ENCODE measurements around the gene GPR101. TPM values are rescaled to one million over a fixed set of nuclear protein-coding genes. Genes with fewer than 3 reads are reported as not detected.

GPR101 gene
- total and polyA plus RNA-seq, 10 of the 15 experiments (the other 5 are each of a cell fraction or from before 2014, with no cell fraction given) = not detected

DNA sequence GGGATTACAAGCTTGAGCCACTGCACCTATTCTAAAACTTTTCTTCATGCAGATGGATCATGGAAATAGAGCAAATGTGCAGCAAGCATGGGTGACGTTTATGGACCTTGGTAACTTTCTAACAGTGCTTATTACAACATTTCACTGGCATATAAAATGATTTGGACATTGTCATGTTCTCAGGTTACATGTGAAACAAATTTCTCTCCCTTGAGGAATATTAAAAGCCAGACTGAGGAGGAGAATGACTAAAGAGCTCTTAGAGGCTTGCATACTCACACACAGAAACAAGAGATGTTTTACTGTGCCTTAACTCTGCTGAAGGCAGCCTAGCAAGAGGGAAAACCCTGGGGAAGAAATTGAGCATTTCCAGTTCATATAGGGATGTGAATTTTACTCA lies 38.6 kb upstream of the GPR101 start (continued):
- TF ChIP-seq, protein P1, sequence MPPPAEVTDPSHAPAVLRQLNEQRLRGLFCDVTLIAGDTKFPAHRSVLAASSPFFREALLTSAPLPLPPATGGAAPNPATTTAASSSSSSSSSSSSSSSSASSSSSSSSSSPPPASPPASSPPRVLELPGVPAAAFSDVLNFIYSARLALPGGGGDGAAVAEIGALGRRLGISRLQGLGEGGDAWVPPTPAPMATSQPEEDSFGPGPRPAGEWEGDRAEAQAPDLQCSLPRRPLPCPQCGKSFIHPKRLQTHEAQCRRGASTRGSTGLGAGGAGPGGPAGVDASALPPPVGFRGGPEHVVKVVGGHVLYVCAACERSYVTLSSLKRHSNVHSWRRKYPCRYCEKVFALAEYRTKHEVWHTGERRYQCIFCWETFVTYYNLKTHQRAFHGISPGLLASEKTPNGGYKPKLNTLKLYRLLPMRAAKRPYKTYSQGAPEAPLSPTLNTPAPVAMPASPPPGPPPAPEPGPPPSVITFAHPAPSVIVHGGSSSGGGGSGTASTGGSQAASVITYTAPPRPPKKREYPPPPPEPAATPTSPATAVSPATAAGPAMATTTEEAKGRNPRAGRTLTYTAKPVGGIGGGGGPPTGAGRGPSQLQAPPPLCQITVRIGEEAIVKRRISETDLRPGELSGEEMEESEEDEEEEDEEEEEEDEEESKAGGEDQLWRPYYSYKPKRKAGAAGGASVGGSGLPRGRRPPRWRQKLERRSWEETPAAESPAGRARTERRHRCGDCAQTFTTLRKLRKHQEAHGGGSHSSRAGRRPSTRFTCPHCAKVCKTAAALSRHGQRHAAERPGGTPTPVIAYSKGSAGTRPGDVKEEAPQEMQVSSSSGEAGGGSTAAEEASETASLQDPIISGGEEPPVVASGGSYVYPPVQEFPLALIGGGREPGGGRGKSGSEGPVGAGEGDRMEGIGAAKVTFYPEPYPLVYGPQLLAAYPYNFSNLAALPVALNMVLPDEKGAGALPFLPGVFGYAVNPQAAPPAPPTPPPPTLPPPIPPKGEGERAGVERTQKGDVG (CRISPR knock-in tag; IDR thresholded peaks at IDR 0.05) = no peak
- TF ChIP-seq POLR2AphosphoS5 (IDR thresholded peaks at IDR 0.05; ENCODE audit: low read length) (no peak), SREBF1 (IDR thresholded peaks at IDR 0.05; ENCODE audit: low read length) (no peak), CREM (IDR thresholded peaks at IDR 0.05; ENCODE audit: low read depth) (no peak), SKIL (IDR thresholded peaks at IDR 0.05; ENCODE audit: low read depth, poor library complexity, severe bottlenecking) (no peak)

- no peak for FAIRE-seq
- Histone ChIP-seq H3K9me3 (replicated peaks; ENCODE audit: control insufficient read depth, insufficient read depth, low read length) (no peaks in the 10 kb centered on the region), H3K27ac (ENCODE audit: control insufficient read depth, insufficient read depth) (no peak overlapping the region), H2AFZ (ENCODE audit: control insufficient read depth, low read depth, low read length) (no peak overlapping the region), H3K4me1 (ENCODE audit: control insufficient read depth, insufficient read depth, low read length) (no peaks in the 10 kb centered on the region), H4K20me1 (ENCODE audit: control insufficient read depth, insufficient read depth) (no peaks in the 10 kb centered on the region), H3K36me3 (ENCODE audit: control insufficient read depth in 2 of 2, insufficient read depth in 2 of 2, low read length in 1 of 2) (no peaks in the 10 kb centered on the region), H3K4me3 (no peak overlapping the region), H3K9ac (ENCODE audit: control insufficient read depth, insufficient read depth, low read length) (no peak overlapping the region), H3K27me3 (replicated peaks in 1 of 2; ENCODE audit: control insufficient read depth in 2 of 2, insufficient read depth in 2 of 2, low read length in 1 of 2) (no peaks in the 10 kb centered on the region), H3K79me2 (ENCODE audit: control insufficient read depth, insufficient read depth, low read length) (no peaks in the 10 kb centered on the region), H3K4me2 (ENCODE audit: control insufficient read depth, insufficient read depth) (no peak overlapping the region)
- in situ Hi-C loops (cut with MboI) (no loop called here), intact Hi-C loops (cut with micrococcal nuclease; ENCODE audit: unreplicated experiment) (no loop called here)
- BruUV-seq (replicated peaks) = no TSS peak
- CTCF ChIA-PET = no interaction called here
- no peak for DNase-seq (ENCODE audit: low read depth, low spot score)
- TF ChIP-seq ESRRA (IDR thresholded peaks at IDR 0.05; ENCODE audit: low read length) (no peak), IKZF2 (IDR thresholded peaks at IDR 0.05) (no peak), ATF2 (IDR thresholded peaks at IDR 0.05; ENCODE audit: low read length) (no peak), PML (IDR thresholded peaks at IDR 0.05; ENCODE audit: low read length) (no peak), PAX8 (IDR thresholded peaks at IDR 0.05) (no peak), CBX3 (IDR thresholded peaks at IDR 0.05; ENCODE audit: borderline replicate concordance, low read depth) (no peak), SMC3 (IDR thresholded peaks at IDR 0.05; ENCODE audit: borderline replicate concordance, low read length) (no peak), TCF7 (IDR thresholded peaks at IDR 0.05; ENCODE audit: borderline replicate concordance) (no peak), RUNX3 (IDR thresholded peaks at IDR 0.05; ENCODE audit: low read length) (no peak), ZNF622 (IDR thresholded peaks at IDR 0.05) (no peak), ZBED1 (IDR thresholded peaks at IDR 0.05; ENCODE audit: borderline replicate concordance) (no peak), CEBPB (IDR thresholded peaks at IDR 0.05; ENCODE audit: borderline replicate concordance in 1 of 2, low read depth in 2 of 2, low read length in 2 of 2) (no peak), SRF (IDR thresholded peaks at IDR 0.05; ENCODE audit: low read depth in 2 of 2, low read length in 2 of 2) (no peak)
- POLR2A ChIA-PET = no interaction called here
- no peak for ATAC-seq
- WGBS (ENCODE audit: insufficient coverage, insufficient replicate concordance, low lambda C conversion rate, missing lambda C conversion rate) = 23% methylated on average over 2 of the region's 2 CpGs
- RAD21 ChIA-PET (ENCODE audit: unreplicated experiment) = no interaction called here
- SMC1A ChIA-PET (ENCODE audit: uncharacterized antibody, unreplicated experiment) = no interaction called here
Measured at GRCh38 chrX:137071596-137071995, 37.8 kb upstream of the GPR101 start.

Measured in GM12878 (cell line).